HFFc6 (cell line): Measurements from ENCODE around the gene RAD23B. TPM values are rescaled to one million over a fixed set of nuclear protein-coding genes. Genes with fewer than 3 reads are reported as not detected.

ENCODE experiments used
- DNase-seq: peaks from one replicate; pipeline ENCODE4 v3.0.0-alpha.2; 2018
- H3K27ac Mint-ChIP-seq: 2 replicates; pipeline ENCODE4 v1.8.0; 2020; ENCODE audit warnings: mild to moderate bottlenecking, mixed read lengths
- H3K27me3 Mint-ChIP-seq: 2 replicates; pipeline ENCODE4 v1.8.0; 2021; ENCODE audit warnings: mild to moderate bottlenecking, moderate library complexity, mixed read lengths; ENCODE audit not compliant: insufficient read depth
- H3K36me3 Mint-ChIP-seq: 2 replicates; pipeline ENCODE4 v1.8.0; 2021; ENCODE audit warnings: low read depth, mixed read lengths
- H3K4me1 Mint-ChIP-seq: 2 replicates; pipeline ENCODE4 v1.8.0; 2020; ENCODE audit warnings: low read depth, mixed read lengths
- H3K4me3 Mint-ChIP-seq: 2 replicates; pipeline ENCODE4 v1.8.0; 2020; ENCODE audit warnings: mild to moderate bottlenecking, moderate library complexity, mixed read lengths
- H3K9me3 Mint-ChIP-seq: 2 replicates; pipeline ENCODE4 v1.8.0; 2020; ENCODE audit warnings: mild to moderate bottlenecking, mixed read lengths
- total RNA-seq, 6 experiments: library from RNA; stranded (reverse); fragmentation: NEBNext Ultra II Directional; extraction: Animal tissue kit (Norgen Biotek cat#: 25700); gene quantifications; 2 replicates in 1 of 6; 3 replicates in 5 of 6; pipeline ENCODE4 v1.2.3, GENCODE V29; 2021
- TF ChIP-seq, protein P1 (sequence below): fragments of 200-600 bp; sonication (generic); IDR thresholded peaks from 2 replicates; pipeline ENCODE4 v1.5.0; 2021; ENCODE audit warnings: antibody characterized with exemption, mild to moderate bottlenecking

The RAD23B gene
- total RNA-seq, 6 experiments from 2014 or later = 196 to 222 (median 204) TPM

DNA sequence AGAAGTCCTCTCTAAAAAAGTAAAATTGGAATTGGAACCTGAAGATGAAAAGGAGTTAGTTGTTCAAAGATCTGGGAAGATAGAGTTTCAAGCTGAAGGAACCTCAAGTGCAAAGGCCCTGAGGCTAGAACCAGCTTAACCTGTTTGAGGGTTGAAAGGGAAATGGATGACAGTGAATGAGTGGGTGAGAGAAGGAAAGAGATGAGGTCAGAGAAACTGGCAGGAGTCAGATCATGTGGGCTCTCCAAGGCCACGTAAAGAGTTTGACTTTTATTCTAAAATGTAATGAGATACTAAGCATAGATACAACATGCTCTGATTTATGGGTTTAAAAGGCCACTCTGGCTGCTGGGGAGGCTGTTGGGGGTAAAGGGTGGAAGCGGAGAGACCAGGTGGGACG is 2.5 kb upstream of the RAD23B start:
- Mint-ChIP-seq H3K9me3 (no peaks in the 10 kb centered on the region), H3K4me3 (no peak overlapping the region), H3K27ac (peak overlapping the region; percentile 56), H3K4me1 (peaks cover 51% of the 10 kb centered on the region), H3K27me3 (peaks cover 7% of the 10 kb centered on the region), H3K36me3 (peaks cover 18% of the 10 kb centered on the region)
- no peak for DNase-seq
- TF ChIP-seq, protein P1, sequence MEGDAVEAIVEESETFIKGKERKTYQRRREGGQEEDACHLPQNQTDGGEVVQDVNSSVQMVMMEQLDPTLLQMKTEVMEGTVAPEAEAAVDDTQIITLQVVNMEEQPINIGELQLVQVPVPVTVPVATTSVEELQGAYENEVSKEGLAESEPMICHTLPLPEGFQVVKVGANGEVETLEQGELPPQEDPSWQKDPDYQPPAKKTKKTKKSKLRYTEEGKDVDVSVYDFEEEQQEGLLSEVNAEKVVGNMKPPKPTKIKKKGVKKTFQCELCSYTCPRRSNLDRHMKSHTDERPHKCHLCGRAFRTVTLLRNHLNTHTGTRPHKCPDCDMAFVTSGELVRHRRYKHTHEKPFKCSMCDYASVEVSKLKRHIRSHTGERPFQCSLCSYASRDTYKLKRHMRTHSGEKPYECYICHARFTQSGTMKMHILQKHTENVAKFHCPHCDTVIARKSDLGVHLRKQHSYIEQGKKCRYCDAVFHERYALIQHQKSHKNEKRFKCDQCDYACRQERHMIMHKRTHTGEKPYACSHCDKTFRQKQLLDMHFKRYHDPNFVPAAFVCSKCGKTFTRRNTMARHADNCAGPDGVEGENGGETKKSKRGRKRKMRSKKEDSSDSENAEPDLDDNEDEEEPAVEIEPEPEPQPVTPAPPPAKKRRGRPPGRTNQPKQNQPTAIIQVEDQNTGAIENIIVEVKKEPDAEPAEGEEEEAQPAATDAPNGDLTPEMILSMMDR = no peak

DNA sequence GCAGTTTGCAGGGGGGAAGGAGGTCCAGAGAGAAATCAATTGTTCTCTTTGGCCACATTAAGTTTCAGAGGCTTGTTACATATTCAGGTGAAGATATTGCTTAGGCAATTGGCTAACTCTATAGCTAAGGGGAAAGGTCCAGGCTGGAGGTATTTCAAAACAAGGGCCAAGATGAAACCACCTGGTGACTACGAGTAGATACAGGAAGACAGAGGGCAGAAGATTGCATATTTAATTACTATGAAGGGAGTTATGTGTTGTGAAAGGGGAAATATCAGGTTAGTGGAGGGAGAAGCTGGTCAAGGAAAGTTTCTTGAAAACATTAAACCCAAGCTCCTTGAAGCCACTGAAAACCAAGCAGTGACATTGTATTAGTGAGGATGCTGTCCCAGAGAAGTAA is 1.9 kb upstream of the RAD23B start:
- TF ChIP-seq, protein P1 = no peak
- Mint-ChIP-seq H3K27me3 (peaks cover 7% of the 10 kb centered on the region), H3K36me3 (peaks cover 24% of the 10 kb centered on the region), H3K27ac (peak overlapping the region; percentile 56; the same call in 1 of the 2 replicates), H3K4me3 (no peak overlapping the region), H3K9me3 (no peaks in the 10 kb centered on the region), H3K4me1 (peaks cover 51% of the 10 kb centered on the region)
- DNase-seq = no peak

DNA sequence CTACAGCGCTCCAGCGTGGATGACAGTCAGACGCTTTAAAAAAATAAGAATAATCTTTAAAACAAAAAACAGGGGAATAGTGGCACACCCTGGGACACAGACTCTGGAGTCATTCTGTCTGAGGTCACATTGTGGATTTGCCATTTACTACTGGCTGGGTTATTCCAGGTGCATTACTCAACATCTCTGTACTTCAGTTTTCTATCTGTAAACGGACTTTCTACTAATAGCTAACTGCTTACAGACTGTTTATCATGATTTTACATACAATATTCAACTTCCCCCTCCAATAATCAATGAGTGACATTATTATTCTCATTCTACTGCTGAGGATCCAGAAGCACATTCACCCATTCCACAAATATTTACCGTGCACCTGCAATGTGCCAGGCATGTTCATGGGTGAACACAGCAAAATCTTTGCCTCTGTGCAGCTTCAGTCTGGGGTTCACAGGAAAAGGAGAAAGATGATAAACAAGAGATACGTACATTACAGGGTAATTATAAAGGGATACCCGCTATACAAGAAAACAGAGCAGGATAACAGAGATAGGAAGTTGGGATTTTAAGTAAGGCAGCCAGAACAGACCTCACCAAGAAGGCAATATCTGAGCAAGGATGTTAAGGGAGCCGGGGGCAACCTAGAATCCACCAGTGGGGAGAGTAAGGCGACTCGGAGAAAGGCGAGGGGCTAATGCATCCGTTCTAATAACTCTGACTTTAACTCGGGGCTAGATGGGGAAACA is 984 bp upstream of the RAD23B start:
- TF ChIP-seq, protein P1 = no peak
- Mint-ChIP-seq H3K27ac (peak overlapping the region; percentile 79), H3K27me3 (peaks cover 7% of the 10 kb centered on the region), H3K9me3 (no peaks in the 10 kb centered on the region), H3K4me1 (peaks cover 48% of the 10 kb centered on the region), H3K36me3 (peaks cover 29% of the 10 kb centered on the region), H3K4me3 (peak overlapping the region; percentile 85)
- DNase-seq = no peak

DNA sequence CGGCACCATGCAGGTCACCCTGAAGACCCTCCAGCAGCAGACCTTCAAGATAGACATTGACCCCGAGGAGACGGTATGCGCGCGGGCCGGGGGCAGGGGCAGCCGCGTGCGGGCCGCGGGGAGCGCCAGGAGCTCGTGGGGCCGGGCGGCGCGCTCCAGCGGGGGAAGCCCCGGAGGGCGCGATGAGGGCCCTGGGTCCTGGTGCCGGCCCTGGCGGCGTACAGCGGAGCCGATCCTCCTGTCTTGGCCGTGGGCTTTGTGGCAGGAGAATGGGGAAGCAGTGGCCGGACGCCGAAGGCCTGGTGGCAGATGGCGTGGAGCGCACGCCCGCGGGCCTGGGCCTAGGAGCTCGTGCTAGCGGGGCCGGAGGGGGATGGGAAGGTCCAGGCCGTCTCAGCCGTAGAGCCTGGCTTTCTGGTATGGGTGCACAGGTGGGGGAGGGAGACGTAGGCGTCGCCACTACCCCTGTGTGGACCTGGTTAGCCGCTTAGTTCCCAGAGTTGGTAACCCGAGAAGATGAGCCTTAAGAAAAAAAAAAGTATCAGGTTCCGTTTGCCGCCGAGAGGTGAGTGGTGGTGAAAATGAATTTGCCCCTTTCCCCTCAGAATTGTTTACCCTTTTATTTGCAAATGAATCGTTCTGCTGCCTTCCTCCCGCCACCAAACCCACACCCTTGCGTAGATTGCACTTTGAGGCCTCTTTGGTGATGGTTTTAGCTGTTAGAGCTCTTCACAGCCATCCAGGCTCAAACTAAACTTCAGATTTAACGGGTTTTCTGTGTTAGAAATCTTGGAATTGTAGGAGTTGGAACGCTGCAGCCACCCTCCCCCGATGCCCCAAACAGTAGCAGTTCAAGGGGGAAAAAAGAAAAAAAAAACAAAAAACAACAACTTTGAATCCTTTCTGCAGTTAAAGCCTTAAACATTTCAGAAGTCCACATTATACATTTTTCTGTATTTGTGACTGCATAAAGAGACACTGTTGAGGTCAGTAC is 841 bp downstream of the RAD23B start:
- H3K27me3 Mint-ChIP-seq = peaks cover 7% of the 10 kb centered on the region
- peak overlapping the region; percentile 99 for H3K4me3 Mint-ChIP-seq
- H3K36me3 Mint-ChIP-seq = peaks cover 29% of the 10 kb centered on the region
- no peaks in the 10 kb centered on the region for H3K9me3 Mint-ChIP-seq
- TF ChIP-seq, protein P1 = no peak
- H3K27ac Mint-ChIP-seq = peak overlapping the region; percentile 93
- peaks cover 56% of the 10 kb centered on the region for H3K4me1 Mint-ChIP-seq
- peak; percentile 39 for DNase-seq

DNA sequence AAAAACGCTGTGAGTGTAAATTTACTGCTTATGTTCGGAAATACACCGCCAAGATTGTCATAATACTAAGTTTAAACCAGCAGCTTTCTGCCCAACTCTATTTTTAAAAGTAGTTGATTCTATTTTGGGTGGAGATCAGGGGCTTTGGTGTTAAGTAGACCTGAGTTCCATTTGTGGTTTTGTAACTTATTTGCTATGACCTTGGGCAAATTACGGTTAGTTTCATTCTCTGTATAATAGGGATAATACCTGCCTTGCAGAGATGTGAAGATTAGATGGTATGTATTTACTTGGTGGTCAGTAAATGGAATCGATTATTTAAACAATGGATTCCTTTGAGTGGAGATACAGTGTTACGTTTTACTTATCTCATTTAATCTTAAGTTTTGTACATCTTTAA is 1.6 kb downstream of the RAD23B start:
- H3K4me1 Mint-ChIP-seq = peaks cover 63% of the 10 kb centered on the region
- peaks cover 29% of the 10 kb centered on the region for H3K36me3 Mint-ChIP-seq

More for the DNA sequence above, 1.6 kb downstream of the RAD23B start:
- DNase-seq = no peak
- TF ChIP-seq, protein P1 = no peak
- Mint-ChIP-seq H3K27ac (peak overlapping the region; percentile 93), H3K4me3 (peak overlapping the region; percentile 99), H3K9me3 (no peaks in the 10 kb centered on the region), H3K27me3 (peaks cover 7% of the 10 kb centered on the region)
